ENCODE data around the gene CDH4. TPM values are rescaled to one million over a fixed set of nuclear protein-coding genes. Genes with fewer than 3 reads are reported as not detected.

The CDH4 gene
- total and polyA plus RNA-seq, 2 donors from 2014 or later = 1.1 TPM; not detected in 1

DNA sequence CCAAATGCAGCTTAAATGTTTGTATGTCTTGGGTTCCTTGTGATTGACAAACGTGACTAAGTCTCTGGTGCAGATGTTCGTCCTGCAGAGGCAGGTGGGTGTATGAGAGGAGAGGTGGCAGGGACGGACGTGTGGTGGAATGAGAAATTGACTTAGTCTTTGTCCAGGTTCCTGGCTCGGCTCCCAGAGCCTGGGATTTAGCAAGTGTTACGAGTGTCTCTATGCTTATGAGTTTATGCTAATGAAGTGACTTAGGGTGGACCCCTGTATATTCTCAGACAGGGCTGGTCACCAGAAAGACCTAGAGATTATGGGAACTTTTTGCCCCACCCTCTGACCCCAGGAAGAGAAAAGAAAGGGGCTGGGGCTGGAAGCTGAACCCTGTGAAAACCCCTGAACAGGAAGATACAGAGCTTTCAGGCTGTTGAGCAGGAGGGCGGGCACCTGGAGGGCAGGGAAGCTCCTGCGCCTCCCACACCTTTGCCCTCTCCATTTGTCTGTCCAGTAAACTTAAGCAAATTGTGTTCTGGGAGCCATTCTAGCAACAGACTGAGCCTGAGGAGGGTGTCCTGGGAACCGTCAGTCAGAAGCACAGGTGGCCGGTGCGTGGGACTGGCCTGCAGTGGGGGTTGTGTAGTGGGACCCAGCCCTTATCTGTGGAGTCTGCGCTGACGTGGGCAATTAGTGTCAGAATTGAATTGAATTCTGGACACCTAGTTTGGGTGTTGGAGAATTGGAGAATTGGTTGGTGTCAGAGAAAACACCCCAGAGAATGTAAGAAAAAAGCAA is 362.1 kb downstream of the CDH4 start:
- FAIRE-seq = no peak
- TF ChIP-seq, protein P1, sequence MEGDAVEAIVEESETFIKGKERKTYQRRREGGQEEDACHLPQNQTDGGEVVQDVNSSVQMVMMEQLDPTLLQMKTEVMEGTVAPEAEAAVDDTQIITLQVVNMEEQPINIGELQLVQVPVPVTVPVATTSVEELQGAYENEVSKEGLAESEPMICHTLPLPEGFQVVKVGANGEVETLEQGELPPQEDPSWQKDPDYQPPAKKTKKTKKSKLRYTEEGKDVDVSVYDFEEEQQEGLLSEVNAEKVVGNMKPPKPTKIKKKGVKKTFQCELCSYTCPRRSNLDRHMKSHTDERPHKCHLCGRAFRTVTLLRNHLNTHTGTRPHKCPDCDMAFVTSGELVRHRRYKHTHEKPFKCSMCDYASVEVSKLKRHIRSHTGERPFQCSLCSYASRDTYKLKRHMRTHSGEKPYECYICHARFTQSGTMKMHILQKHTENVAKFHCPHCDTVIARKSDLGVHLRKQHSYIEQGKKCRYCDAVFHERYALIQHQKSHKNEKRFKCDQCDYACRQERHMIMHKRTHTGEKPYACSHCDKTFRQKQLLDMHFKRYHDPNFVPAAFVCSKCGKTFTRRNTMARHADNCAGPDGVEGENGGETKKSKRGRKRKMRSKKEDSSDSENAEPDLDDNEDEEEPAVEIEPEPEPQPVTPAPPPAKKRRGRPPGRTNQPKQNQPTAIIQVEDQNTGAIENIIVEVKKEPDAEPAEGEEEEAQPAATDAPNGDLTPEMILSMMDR (IDR thresholded peaks at IDR 0.05; ENCODE audit: borderline replicate concordance, extremely low read depth, insufficient read depth) = no peak
- intact Hi-C loops (cut with DNase I) = no loop called here

DNA sequence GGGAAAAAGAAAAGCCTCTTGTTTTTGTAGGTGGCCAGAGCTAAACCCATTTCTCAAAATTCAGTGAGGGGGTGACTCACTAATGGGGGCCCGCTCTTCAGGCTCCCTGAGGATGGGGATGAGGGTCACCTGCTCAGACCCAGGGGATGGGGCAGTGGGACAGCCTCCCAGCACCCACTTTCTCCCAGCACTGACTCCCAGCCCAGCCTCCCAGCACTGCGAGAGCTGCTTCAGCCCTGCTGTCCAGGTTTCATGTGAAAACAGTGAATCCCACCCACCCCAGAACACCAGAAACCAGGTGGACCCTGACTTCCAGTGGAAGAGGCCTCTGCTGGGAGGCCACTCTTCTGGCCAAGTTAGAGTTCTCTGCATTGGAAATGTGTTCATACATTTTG is 362.6 kb downstream of the CDH4 start:
- Histone ChIP-seq H3K9ac (ENCODE audit: low read length in 3 of 3) (no peak overlapping the region), H3K4me1 (ENCODE audit: control insufficient read depth in 2 of 3, insufficient read depth in 2 of 3, low read depth in 1 of 3, low read length in 3 of 3) (no peaks in the 10 kb centered on the region), H3K36me3 (ENCODE audit: control insufficient read depth in 2 of 3, insufficient read depth in 3 of 3, low read length in 3 of 3) (no peaks in the 10 kb centered on the region), H3K27ac (ENCODE audit: low read depth in 2 of 2, low read length in 2 of 2) (no peak overlapping the region), H3K27me3 (ENCODE audit: control insufficient read depth, insufficient read depth, low read length) (no peaks in the 10 kb centered on the region), H3K4me3 (ENCODE audit: low read length in 3 of 3) (no peak overlapping the region), H3K9me3 (ENCODE audit: control insufficient read depth in 2 of 3, insufficient read depth in 1 of 3, low read length in 3 of 3) (peaks cover 0 to 2% (median 0%) of the 10 kb centered on the region in 3 donors)
- TF ChIP-seq, protein P1 (IDR thresholded peaks at IDR 0.05; ENCODE audit: borderline replicate concordance, extremely low read depth, insufficient read depth) = no peak
- no peak for DNase-seq
- no peak for FAIRE-seq
- intact Hi-C loops (cut with DNase I) = no loop called here

More for the DNA sequence above, 362.1 kb downstream of the CDH4 start:
- Histone ChIP-seq H3K27me3 (ENCODE audit: control insufficient read depth, insufficient read depth, low read length) (no peaks in the 10 kb centered on the region), H3K27ac (ENCODE audit: low read depth in 2 of 2, low read length in 2 of 2) (no peak overlapping the region), H3K9me3 (ENCODE audit: control insufficient read depth in 2 of 3, insufficient read depth in 1 of 3, low read length in 3 of 3) (peaks cover 0 to 2% (median 0%) of the 10 kb centered on the region in 3 donors), H3K36me3 (ENCODE audit: control insufficient read depth in 2 of 3, insufficient read depth in 3 of 3, low read length in 3 of 3) (no peaks in the 10 kb centered on the region), H3K9ac (ENCODE audit: low read length in 3 of 3) (no peak overlapping the region), H3K4me1 (ENCODE audit: control insufficient read depth in 2 of 3, insufficient read depth in 2 of 3, low read depth in 1 of 3, low read length in 3 of 3) (no peaks in the 10 kb centered on the region), H3K4me3 (ENCODE audit: low read length in 3 of 3) (no peak overlapping the region)
- no peak for DNase-seq

DNA sequence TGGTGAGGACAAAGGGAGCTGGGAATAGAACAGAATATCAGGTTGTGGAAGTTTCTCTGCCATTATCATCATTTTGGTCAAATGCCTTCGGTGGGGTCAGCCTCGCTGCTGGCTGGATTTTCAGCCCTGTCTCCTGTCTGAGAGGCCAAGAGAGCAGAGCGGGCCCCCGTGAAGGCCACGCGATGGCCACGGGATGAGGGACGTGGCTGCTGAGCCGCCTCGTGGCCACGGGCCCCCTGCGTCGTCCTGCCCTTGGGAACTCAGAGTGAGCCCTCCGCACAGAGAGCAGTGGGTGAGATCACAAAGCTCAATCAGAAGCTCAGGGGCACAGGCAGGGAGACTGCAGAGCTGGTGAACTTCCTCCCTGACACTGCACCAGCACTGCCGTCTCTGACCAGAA is 363.7 kb downstream of the CDH4 start:
- no peak overlapping the region for H3K27ac ChIP-seq (ENCODE audit: low read depth in 2 of 2, low read length in 2 of 2)
- H3K9ac ChIP-seq (ENCODE audit: low read length in 3 of 3) = no peak overlapping the region
- intact Hi-C loops (cut with DNase I) = no loop called here
- no peak for FAIRE-seq
- H3K36me3 ChIP-seq (ENCODE audit: control insufficient read depth in 2 of 3, insufficient read depth in 3 of 3, low read length in 3 of 3) = no peaks in the 10 kb centered on the region
- no peaks in the 10 kb centered on the region for H3K27me3 ChIP-seq (ENCODE audit: control insufficient read depth, insufficient read depth, low read length)
- H3K9me3 ChIP-seq (ENCODE audit: control insufficient read depth in 2 of 3, insufficient read depth in 1 of 3, low read length in 3 of 3) = peaks cover 0 to 2% (median 0%) of the 10 kb centered on the region in 3 donors
- no peak overlapping the region for H3K4me3 ChIP-seq (ENCODE audit: low read length in 3 of 3)
- no peaks in the 10 kb centered on the region for H3K4me1 ChIP-seq (ENCODE audit: control insufficient read depth in 2 of 3, insufficient read depth in 2 of 3, low read depth in 1 of 3, low read length in 3 of 3)
- DNase-seq = no peak
- TF ChIP-seq, protein P1 (IDR thresholded peaks at IDR 0.05; ENCODE audit: borderline replicate concordance, extremely low read depth, insufficient read depth) = no peak

All from kidney (tissue), 14 donors.